Measurements from ENCODE around the gene LRRTM4. TPM values are rescaled to one million over a fixed set of nuclear protein-coding genes. Genes with fewer than 3 reads are reported as not detected.

LRRTM4 gene
- total RNA-seq, 1 donor, result 0.18 TPM

GRCh38 chr2:77268626-77269025 is 253.6 kb downstream of the LRRTM4 start:
- H3K4me3 ChIP-seq (ENCODE audit: low read depth, low read length), result no peak overlapping the region
- DNase-seq (ENCODE audit: low read depth), result no peak
- TF ChIP-seq CTCF (IDR thresholded peaks at IDR 0.05; ENCODE audit: insufficient read depth, low read length), result no peak

GRCh38 chr2:77232909-77233425 is 289.2 kb downstream of the LRRTM4 start:
- TF ChIP-seq CTCF (IDR thresholded peaks at IDR 0.05; ENCODE audit: insufficient read depth, low read length), result no peak
- H3K4me3 ChIP-seq (ENCODE audit: low read depth, low read length), result no peak overlapping the region
- no peak for DNase-seq (ENCODE audit: low read depth)

- no peak for DNase-seq (ENCODE audit: low read depth)
- H3K4me3 ChIP-seq (ENCODE audit: low read depth, low read length), result no peak overlapping the region
- TF ChIP-seq CTCF (IDR thresholded peaks at IDR 0.05; ENCODE audit: insufficient read depth, low read length), result no peak
These were observed 293.8 kb downstream of the LRRTM4 start for GRCh38 chr2:77228391-77228790.

GRCh38 chr2:77210725-77211124 is 311.5 kb downstream of the LRRTM4 start:
- no peak for TF ChIP-seq CTCF (IDR thresholded peaks at IDR 0.05; ENCODE audit: insufficient read depth, low read length)
- DNase-seq (ENCODE audit: low read depth), result no peak
- no peak overlapping the region for H3K4me3 ChIP-seq (ENCODE audit: low read depth, low read length)

- H3K4me3 ChIP-seq (ENCODE audit: low read depth, low read length), result no peak overlapping the region
- TF ChIP-seq CTCF (IDR thresholded peaks at IDR 0.05; ENCODE audit: insufficient read depth, low read length), result no peak
- no peak for DNase-seq (ENCODE audit: low read depth)
These were observed 314.8 kb downstream of the LRRTM4 start for GRCh38 chr2:77207331-77207730.

- H3K4me3 ChIP-seq (ENCODE audit: low read depth, low read length), result no peak overlapping the region
- no peak for TF ChIP-seq CTCF (IDR thresholded peaks at IDR 0.05; ENCODE audit: insufficient read depth, low read length)
- DNase-seq (ENCODE audit: low read depth), result no peak
These were observed 320.4 kb downstream of the LRRTM4 start for GRCh38 chr2:77201755-77202154.

GRCh38 chr2:77199411-77199810 is 322.8 kb downstream of the LRRTM4 start:
- no peak for TF ChIP-seq CTCF (IDR thresholded peaks at IDR 0.05; ENCODE audit: insufficient read depth, low read length)
- H3K4me3 ChIP-seq (ENCODE audit: low read depth, low read length), result no peak overlapping the region
- no peak for DNase-seq (ENCODE audit: low read depth)

Measured in fibroblast of the aortic adventitia (primary cell).